ENCODE measurements around the gene MYO1E.
"Not testable (repeated sequence)": the region's sequence is repeated elsewhere in the genome, so short reads cannot be mapped to it uniquely, and the experiment has no call there.

Gene MYO1E

DNA sequence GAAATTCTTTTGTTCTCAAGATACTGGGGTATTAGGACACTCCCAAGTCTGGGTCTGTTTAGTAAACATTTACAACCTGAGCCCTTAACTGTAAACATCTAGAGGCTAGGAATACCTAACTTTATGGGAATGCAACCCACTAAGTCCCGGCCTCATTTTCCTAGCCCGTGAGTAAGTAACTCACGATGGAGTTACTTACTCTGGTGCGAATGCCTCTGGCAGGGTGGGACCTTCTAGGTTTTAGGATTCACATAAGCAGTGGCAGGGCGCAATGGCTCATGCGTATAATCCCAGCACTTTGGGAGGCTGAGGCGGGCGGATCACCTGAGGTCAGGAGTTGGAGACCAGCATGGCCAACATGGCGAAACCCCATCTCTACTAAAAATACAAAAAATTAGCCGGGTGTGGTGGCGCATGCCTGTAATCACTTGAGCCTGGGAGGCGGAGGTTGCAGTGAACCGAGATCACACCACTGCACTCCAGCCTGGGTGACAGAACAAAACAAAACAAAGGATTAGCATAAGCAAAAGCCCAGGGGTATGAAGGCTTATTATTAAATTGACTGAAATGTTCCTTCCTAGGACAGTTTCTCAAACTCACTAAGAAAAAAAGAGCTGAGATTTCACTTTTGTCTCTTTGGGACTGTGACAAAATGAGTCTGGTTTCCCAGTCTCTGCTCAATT, 14.7 kb upstream of the MYO1E start:
- DNase-seq = not testable (repeated sequence)

DNA sequence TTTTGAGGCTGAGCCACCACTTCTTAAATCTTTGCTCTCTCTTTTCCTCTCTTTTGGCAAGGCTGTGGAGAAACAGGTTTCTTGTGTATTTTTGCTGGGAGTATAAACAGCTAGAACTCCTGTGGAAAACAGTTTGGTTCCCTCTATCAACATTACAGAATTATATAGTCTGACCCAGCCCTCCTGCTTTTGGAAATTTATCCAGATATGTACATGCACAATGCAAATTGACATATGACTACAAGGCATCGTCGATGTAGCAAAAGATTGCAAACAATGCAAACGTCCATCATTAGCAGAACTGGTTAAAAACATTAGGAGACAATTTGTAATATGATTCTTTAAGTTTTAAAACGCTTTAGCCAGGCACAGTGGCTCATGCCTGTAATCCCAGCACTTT, 12.5 kb upstream of the MYO1E start:
- DNase-seq = no peak

DNA sequence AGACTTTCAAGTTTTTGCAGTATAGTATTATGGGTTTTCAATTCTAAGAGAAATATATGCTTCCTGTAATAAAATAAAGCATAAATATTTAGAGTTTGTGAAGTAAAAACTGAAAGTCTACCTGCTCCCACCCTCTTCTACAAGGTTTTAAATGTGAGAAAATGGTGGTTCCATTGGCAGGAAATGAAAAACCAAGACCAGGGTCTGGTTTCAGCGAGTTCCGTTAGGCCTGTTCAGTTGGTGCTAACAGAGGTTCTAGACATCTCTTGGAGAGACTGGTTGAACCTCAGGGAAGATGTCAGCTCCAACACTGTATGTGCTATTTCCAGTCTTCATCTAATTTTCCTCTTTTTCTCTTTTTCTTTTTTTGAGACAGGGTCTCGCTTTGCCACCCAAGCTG, 11.8 kb upstream of the MYO1E start:
- peak in 2 of 5 experiments; percentile 31 to 77 for DNase-seq

DNA sequence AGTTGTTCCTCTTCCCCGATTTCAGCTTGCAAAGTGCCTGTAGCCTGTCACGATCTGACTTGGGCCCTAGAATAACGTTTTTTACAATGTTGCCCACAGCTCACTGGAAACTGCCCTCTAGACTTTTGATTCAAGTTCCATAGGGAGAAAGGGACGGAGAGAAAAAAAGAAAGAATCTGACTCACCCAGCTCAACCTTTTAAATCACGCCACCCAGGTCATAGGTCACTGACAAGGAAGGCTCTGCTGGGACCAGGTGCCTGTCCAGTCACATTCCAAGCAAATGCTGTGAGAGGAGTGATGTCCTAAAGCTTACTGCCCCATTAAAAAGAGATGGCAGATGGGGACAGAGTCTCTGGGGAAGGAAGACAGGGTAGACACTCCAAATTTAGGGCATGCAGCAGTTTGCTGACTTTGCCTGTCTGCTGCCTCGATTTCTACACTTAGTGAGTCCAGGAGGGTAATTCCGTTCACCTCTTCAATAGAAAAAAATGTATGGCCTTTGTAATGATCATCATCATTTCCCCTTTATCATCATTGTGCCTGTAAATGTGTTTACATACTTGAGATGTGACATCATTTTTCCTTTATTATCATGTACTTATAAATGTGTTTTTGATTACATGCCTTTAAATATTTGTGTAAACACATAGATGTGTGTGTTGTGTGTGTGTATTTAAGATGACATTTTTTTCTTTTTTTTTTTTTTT, 8.4 kb upstream of the MYO1E start:
- DNase-seq = no peak

DNA sequence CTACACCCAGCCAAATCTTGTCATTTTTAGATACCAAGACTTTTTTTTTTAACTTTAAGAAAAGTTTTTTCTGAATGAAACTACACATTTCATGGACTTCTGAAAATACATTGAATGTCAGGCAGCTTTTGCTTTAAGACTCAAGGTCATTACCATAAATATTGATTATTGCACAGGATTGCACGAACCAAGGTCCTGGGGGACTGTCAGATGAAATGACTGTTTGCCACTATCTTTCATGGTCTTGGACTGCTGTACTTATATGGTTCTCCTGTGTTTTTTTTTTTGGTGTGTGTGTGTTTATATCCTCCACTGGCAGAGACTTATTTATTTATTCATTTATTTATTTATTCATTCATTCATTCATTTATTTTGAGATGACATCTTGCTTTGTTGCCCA, 6.9 kb upstream of the MYO1E start:
- DNase-seq = no peak

DNA sequence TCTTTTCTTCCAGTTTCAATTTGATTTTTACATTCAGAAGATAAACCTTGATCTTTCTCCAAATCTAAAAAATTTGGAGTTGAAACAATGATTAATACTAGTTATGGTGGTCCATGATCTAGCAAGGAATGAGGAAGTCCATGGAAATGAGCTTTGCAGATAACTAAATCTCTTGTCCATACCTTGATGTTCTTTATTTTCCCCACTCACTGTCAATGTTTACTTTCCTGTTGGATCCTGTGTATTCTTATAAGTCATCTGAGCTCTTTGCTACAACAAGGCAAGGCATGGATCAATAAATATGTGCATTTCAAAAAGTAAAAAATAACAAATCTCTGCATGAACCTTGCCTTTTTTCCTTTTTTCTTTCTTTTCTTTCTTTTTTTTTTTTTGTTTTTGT, 6.2 kb upstream of the MYO1E start:
- no peak for DNase-seq

DNA sequence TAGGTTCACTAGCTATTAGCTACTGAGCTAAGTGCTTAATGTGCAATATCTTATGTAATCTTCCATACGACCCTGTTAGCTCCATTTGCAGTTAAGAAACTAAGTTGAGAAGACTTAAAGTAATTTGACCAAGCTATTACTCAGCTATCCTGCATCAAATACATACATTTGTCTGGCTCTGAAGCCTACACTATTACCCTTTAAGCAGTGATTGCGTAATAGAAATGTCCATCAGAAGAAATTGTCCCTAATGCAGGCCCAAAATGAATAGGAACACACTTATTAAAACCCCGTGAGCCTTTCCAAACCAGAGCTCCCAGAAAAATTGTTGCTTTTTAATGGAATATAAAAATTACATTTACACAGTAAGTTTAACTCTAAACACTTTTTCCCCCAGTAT, 5.3 kb upstream of the MYO1E start:
- DNase-seq = no peak

DNA sequence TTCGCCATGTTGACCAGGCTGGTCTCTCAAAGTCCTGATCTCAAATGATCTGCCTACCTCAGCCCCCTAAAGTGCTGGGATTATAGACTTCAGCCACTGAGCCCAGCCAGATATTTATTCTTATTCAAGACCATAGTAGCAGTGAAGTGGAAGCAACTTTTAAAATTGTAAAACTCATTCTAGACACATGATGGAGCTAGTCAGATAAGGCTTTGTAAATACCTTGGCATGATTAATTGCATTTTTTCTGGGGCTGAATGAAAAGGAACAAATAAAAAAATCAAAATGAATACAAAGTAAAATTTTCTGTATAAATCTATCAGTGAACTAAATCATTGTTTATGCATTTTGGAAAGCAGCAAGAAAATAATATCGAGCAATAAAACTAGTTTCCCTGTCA, 4.1 kb upstream of the MYO1E start:
- peak in 1 of 5 experiments; percentile 12 for DNase-seq

DNA sequence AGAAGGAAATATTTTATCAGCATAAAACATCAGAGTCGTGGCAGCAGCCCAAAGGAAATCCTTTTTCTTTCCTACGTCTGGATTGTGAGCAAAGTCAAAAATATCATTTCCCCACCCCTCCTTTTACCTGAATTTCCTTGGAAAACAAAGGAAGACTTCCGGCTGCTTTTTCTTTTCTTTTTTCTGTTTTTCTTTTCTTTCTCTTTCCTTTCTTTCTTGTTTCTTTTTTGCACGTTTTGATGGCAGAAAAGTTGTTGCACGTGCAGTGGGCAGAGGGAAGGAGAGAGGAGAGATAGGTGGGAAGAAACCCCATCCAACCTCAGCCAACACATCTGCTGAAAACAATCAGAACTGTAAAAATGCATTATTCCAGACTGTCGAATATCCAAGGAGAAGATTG, 544 bp upstream of the MYO1E start:
- no peak for DNase-seq

DNA sequence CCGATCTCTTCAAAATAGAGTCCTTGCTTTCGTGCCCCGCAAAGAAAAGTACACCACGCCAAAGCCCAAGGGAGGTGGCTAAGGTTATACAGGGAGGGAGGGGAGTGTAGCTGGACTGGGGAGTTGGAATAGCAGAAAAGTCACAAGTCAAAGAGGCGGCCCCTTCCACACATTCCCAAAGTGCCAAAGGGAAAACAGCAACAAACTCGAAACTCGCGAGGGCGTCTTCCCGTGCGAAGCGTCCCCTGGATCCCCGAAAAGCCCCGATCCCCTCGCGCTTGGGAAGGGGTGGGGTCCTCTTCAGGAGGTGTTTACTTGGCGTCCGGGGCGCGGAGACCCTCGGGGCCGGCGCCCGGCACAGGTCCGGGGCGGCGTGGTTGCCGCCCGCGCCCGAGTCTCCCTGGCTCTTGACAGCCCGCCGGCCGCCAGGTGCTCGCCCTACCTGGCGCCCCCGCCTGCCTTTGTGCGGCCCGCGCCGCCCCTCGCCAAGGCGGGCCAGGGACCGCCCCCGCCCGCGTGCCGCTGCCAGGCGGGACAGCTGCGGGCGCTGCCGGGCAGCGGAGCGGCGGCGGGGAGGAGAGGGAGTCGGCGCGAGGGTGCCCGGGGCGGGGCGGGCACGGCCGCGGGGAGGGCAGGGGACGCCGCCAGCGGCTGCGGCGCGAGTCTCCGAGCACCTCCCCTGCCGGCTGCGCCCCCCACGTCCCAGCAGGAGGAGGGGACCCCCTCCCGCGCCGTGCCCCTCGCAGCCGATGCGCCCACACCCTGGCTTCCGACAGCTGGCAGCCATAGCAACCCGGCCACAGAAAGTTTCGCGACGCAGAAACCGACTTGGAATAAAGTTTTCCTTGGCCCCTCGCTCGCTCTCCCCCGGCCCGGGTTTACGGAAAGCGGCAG, 966 bp downstream of the MYO1E start:
- peak in 1 of 5 experiments; percentile 7 for DNase-seq

DNA sequence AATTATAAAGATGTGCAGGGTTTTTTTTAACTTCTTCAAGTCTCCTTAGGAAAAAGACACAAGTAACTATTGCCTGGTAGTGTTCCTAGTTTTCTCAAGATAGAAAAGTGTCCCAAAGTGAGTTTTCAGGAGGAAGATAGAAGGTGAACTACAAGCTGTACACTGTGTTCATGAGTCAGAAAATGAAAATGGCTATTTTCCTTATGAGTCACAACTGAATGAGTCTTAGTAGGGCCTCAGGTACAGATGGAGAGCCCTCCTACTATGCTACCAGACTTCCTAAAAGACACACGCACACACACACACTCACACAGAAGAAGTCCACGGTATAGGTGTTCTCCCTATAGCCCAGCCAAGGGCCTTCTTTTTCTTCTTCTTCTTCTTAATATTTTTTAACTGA, 3.1 kb downstream of the MYO1E start:
- DNase-seq = peak in 1 of 5 experiments; percentile 9

DNA sequence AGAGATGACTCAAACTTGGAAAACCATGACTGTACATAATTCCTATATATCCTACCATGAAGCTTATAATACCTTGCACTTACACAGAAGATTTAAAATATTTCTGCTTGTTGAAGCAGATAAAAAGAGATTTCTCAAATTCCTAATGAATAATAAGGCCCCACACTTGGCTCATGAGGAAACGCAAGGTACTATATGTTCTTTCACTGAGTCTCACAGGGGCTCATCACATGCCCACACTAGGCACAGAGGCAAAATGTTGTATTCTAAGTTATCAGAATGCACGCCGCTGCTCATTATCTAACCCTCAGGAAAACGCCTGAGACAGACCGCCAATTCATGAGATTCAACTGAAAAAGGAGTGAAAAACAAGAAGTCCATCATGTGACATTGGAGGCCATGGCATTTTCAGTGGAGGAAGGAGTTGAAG, 5.6 kb downstream of the MYO1E start:
- DNase-seq = no peak

DNA sequence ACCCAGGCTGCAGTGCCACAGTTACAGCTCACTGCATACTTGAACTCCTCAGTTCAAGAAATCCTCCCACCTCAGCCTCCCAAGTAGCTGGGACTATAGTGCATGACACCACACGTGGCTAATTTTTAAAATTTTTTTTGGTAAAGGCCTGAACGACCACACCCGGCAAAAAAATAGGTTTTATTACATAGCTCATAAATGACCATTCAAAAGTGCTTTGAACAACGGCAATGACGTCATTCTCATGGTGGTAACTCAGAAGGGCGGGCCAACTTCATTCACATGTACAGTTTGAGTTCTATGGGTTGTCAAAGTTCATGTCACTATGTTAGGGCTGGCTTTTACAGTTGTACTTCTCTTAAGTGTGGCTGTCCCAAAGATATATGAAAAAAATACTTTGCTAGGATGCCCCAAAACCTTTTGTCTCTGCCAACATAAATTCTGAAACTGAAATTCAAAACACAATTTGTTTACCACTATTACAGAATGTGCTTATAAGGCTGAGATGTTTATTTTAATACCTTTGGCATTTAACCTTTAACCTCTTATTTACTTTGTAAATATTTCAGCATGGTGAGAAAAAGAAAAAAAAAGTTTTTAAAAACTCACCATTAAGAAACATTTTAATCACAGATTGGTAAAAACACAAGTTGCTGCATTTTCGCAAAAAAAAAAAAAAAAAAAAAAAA, 6.2 kb downstream of the MYO1E start:
- DNase-seq = no peak

DNA sequence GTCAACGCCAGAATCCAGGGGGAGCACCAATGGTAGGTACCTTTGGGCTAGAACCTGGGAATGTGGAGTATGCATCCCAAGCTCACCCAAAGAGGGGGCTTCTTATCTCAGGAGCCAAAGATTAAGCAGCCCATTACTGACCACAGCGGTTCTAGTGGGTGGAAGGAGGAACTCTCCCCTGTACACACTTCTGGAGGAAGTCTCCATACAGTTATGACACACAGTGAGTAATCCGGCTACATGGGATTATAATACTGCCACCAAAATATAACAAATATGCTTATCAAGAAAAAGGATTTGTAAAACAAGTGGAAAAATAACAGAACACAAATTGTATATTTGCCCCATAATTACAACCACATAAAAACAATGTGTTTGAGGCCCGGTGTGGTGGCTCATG, 8.4 kb downstream of the MYO1E start:
- no peak for DNase-seq

DNA sequence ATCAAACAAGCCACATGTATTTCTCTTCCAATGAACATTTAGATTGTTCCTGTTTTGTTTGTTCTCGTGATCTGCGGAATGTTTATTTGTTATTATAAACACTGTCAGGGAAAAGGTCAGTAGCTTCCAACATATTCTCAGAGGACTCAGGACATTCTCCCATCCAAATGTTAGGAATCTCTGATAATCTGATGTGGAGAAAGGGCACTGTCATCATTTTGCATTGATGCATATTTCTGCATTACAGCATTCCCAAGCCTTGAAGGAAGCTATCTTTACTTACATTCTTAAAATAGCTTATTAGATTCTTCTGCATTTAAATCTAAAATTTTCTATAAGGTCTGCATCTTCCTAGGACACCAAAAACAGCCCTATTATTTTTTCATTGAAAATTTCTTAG, 10.3 kb downstream of the MYO1E start:
- DNase-seq = no peak

DNA sequence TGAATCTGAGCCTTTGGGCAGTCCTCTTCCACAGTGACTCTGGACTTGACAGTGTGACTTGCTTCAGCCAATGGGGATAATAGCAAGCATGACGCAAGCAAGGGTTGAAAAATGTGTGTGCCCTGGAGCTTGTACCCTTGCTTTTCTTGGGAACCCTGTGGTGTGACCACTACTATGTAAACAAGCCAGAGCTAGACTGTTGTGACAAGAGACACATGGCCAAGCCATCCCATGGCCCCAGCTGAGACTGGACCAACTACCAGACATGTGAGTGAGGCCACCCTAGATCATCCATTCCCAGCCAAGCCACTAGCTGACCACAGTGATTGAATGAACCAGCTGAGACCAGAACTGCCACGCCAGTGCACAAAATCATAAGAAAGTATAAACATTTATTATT, 11.8 kb downstream of the MYO1E start:
- peak in 1 of 5 experiments; percentile 20 for DNase-seq

DNA sequence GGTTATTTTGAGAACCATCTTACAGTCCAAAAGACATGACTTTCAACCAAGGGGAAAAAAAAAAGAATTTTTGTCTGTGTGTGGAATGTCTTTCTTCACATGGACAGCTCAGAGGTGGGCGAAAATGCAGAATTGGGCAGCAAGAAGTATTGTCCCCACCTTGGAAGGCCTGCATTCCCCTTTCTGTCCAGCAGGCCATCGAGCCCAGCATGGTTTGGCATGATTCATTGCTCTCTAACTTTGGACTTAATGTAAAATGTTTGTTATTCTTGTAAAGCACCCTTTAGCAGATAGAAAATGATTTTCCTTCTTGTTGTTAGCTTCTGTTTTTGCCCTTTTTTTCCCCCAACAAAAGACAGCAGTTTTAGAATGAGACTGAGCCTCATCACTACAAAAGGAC, 12.4 kb downstream of the MYO1E start:
- no peak for DNase-seq

DNA sequence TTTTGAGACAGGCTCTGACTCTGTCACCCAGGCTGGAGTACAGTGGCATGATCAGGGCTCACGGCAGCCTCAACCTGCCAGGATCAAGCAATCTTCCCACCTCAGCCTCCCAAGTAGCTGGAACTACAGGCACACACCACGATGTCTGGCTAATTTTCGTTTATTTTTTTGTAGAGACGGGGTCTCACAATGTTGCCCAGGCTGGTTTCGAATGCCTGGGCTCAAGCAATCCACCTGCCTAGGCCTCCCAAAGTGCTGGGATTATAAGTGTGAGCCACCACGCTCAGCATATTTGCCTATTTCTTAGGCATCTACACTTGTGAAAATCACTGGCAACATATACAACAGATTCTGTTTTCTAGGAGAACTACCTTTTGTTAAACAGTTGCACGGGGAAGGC, 16.9 kb downstream of the MYO1E start:
- DNase-seq = no peak

DNA sequence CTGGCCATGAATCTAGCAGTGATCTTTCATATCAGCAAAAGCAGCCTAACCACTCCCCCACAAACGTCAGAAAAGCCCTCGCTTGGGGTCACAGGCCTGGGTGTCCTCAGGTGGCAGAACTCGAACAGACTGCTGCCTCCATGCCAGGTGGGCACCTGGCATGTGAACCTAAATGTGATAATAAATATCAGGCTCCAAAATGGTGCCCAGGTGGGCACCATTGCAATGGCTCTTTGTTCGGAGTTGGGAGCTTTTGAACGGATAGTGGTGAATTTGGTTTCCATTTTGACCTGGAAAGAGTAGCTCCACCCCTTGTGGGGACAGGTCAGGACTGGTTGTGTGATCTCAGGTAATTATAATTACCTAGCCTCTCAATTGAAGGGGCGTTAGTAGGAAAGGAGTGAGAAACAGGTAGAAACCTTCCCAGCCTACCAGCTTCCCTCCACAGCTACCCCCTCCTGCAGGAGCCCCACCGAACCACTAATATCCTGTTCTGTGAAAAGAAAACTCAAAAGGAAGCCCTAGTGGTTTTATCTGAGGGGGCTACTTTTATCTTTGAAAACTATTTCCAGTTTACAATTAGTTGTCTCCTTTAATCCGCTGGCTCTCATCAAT, 18.1 kb downstream of the MYO1E start:
- DNase-seq = no peak

DNA sequence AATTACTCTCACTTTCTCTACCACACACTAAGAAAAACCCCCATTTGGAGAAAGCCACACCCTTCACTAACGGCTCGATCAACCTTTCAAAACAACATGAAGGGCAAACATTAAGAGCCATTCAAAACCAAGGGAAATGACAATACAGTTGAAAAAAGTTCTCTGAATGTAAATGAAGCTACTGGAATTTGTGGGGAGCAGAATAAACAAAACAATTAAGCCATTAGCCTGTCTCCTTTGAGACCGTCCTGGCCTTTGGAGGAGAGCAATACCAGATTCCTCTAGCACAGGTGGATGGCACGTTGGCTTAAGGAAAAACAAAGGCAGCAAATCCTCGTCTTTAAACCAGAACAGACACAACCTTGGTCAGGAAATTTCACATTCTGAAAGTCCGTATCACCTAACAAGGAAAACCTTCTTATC, 18.7 kb downstream of the MYO1E start:
- DNase-seq = peak in 1 of 5 experiments; percentile 40

DNA sequence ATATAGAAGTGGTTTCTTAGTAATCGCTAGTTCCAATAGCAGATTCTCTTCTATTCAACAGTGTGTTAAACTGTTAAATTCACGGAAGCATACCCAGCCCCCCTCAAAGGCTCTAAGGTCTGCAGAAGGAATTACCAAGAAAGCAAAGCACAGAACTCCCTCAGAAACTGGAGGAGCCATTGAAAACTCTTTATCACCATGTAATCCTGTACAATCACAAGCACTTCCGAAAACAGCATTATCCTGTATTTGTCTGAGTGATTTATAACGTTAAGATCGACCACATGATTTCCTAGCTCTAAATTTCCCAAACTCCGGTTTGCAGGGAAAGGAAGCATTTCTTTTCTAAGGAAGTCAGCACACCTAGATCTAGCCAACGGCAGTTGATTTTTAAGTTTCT, 20.0 kb downstream of the MYO1E start:
- no peak for DNase-seq

DNA sequence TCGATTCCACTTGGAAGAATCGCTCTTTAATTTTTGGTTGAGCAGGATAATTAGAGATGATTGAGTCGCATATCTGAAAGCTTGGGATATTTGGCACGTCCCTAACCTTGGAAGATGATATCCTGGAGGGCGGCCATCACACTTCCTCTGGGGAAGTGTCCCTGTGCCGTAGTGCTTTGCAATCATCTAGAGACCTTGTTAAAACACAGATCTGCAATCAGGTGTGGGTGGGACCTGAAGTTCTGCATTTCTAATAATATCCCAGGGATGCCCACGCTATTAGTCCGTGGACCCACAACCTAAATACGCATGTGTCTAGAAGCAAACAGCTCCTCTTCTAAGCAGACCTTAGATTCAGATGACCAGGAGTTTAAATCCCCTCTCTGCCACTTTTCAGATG, 20.5 kb downstream of the MYO1E start:
- DNase-seq = no peak

DNA sequence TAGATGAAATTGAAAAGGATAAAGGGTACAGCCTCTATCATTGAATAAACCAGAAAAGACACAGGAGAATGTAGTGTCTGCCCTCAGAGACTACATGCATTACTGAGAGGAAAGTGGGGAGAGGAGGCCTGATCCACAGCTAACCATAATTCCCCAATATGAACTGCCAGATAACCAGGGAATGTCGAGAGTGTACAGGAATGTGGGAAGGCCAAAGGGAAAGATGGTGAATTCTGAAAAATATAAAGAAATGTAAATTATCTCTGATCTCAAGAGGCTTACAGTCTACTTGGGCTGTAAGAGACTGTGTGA, 22.3 kb downstream of the MYO1E start:
- DNase-seq = no peak

All from T-helper 2 cell (primary cell).